HUES64 (cell line): Measurements from ENCODE around the gene STARD5.
A peak's percentile ranks its signal among the peaks of the same experiment; 100 is the strongest.

Source experiments
- H3K27ac ChIP-seq: 2 replicates; pipeline ENCODE4 v1.7.0; 2013; ENCODE audit warnings: low read depth, low read length, inconsistent platforms
- H3K27me3 ChIP-seq: 2 replicates; pipeline ENCODE4 v1.6.1; 2013; ENCODE audit warnings: mild to moderate bottlenecking, low read length; ENCODE audit not compliant: insufficient read depth
- H3K36me3 ChIP-seq: 2 replicates; pipeline ENCODE4 v1.6.1; 2013; ENCODE audit warnings: mild to moderate bottlenecking, low read length; ENCODE audit not compliant: insufficient read depth
- H3K4me1 ChIP-seq: 2 replicates; pipeline ENCODE4 v1.6.1; 2013; ENCODE audit warnings: mild to moderate bottlenecking, low read length, moderate library complexity; ENCODE audit not compliant: insufficient read depth
- H3K4me3 ChIP-seq: 2 replicates; pipeline ENCODE4 v1.5.1; 2013; ENCODE audit warnings: mild to moderate bottlenecking, low read length, moderate library complexity
- H3K9ac ChIP-seq: 2 replicates; pipeline ENCODE4 v1.6.1; 2013; ENCODE audit warnings: mild to moderate bottlenecking, low read depth, low read length
- H3K9me3 ChIP-seq: 2 replicates; pipeline ENCODE4 v1.6.1; 2013; ENCODE audit warnings: low read depth, low read length; ENCODE audit not compliant: insufficient read depth
- WGBS: fragments of 150-250, 120-280 bp; methylation state at CpG from one replicate; pipeline ENCODE4 v1.1.7; 2013; ENCODE audit warnings: missing lambda C conversion rate; 5-methylcytosine and 5-hydroxymethylcytosine counted together

Gene STARD5

DNA sequence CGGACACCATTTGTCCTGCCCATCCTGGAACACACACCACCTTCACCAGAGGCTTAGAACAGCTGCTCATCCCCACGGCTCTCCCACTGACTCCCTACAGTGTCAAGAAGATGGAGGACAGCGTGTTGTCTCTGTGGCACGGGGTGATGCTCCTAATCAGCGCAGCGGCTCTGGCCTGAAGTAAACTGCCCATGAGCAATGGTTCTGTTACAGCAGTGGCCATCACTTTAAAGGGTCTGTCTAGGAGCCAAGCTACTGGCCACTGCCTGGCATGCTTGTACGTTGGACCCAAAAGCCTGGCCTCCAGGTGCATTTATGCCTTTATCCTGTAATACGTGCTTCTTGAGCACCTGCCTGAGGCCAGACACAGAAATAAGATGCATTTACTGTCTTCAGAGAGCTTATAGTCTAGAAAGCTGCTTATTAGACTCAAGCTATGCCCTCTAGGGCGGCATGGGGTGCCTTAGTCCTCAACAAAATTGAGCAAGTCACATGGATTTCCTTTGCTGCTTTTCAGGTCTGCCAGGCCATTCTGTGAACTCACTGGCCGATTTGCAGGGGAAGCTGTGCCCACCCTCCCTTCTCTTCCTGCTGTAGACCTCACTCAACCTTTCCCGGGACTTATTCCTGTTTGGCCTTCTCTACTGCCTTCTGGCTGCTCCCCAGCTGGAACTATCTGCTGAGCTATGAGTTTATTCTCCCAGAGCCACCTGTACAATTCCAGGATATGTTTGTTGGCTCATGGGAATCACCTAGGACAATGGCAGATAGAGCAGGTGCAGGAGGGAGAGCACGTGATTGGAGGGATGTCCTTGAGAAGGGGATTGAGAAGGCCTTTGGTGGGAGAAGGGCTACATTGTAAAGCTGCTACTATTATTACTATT, 51.9 kb downstream of the STARD5 start:
- Histone ChIP-seq H3K9me3 (peaks cover 7% of the 10 kb centered on the region), H3K4me1 (0 out of 2 replicates have a peak, but pooled peaks cover 3% of the 10 kb centered on the region), H3K4me3 (no peak overlapping the region), H3K36me3 (no peaks in the 10 kb centered on the region), H3K9ac (no peak overlapping the region), H3K27me3 (no peaks in the 10 kb centered on the region), H3K27ac (no peak overlapping the region)
- 92% methylated on average over 12 of the region's 12 CpGs for WGBS

DNA sequence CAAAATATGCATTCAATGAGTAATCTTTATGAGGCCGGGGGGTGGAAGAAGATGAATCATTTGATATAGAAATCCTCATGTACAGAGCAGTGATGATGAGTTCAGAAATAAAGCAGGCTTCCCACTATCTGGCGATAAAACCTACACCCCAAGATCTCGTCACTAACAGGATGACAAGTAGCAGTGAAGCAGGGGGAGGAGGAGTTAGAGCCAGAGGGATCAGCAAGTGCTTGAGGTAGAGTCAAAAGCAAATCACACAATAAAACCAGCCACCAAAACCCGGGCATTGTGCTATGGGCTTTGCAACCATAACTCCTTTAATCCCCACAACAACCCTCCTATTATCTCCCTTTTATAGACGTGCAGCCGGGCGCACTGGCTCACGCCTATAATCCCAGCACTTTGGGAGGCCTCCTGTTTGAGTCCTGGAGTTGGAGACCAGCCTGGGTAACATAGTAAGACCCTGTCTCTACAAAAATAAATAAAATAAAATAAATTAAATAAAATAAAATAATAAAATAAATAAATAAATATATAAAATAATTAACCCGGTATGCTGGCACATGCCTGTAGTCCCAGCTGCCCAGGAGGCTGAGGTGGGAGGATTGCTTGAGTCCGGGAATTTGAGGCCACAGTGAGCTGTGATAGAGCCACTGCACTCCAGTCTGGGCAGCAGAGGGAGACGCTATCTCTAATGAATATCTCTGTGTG, 53.0 kb downstream of the STARD5 start:
- H3K36me3 ChIP-seq = no peaks in the 10 kb centered on the region
- H3K9ac ChIP-seq = no peak overlapping the region
- H3K27me3 ChIP-seq = no peaks in the 10 kb centered on the region
- no peak overlapping the region for H3K4me3 ChIP-seq
- H3K4me1 ChIP-seq = peaks cover 7% of the 10 kb centered on the region
- no peaks in the 10 kb centered on the region for H3K9me3 ChIP-seq
- no peak overlapping the region for H3K27ac ChIP-seq
- 93% methylated on average over 9 of the region's 11 CpGs for WGBS

DNA sequence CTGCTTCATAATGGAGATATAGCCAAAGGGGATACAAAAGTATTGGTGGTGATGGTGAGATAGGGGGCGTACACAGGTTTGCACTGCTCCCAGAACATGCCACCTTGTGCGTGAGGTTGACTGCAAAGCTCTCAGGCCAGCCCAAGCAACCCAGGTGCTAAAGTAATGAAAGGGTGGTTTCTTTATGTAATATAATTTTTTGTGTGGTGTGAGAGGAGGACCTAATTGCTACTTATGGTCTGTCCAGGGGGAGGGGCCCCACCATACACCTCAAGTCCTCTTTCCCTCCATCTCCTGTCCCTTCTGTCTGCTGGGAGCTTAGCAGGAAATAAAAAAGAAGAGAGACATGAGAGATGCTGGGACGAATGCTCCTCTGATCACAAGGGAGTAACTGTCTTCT, 53.8 kb downstream of the STARD5 start:
- WGBS = 87% methylated on average over 3 of the region's 3 CpGs
- H3K9ac ChIP-seq = no peak overlapping the region
- no peak overlapping the region for H3K27ac ChIP-seq
- H3K27me3 ChIP-seq = no peaks in the 10 kb centered on the region
- H3K4me3 ChIP-seq = no peak overlapping the region
- H3K4me1 ChIP-seq = peaks cover 8% of the 10 kb centered on the region
- no peaks in the 10 kb centered on the region for H3K9me3 ChIP-seq
- no peaks in the 10 kb centered on the region for H3K36me3 ChIP-seq

DNA sequence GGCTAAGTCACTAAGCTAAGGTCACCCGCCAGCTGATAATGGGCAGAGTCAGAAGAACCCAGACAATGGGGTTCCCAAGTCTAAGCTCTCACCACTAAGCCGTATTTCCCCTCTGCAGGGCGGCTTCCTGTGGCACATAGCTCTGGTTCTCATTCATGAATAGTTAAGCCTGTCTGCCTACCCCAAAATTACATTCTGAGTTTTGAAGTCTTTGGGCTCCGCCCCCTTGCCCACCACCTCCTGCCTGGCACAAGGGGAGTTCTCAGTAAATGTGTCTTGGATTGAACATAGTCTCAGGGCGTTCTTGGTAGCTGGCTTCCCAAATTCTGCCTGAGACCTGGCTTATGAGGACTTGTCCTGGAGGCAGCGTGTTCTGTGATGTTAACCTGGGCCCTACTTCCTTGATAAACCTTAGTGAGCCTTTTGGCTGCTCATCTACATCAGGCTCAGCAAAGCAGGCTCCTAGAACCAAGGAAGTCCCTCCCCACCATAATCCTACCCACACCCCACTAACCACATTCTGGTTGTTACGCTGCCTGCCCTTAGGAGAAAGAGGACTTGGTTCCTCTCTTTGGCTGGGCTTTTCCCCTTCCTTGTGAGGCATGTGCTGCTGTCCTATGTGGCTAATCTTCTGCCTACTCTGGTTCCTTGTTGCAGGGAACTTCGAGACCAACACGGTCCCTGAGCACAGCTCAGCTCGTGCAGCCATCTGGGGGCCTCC, 54.9 kb downstream of the STARD5 start:
- H3K9ac ChIP-seq = no peak overlapping the region
- H3K4me3 ChIP-seq = no peak overlapping the region
- WGBS = 91% methylated on average over 10 of the region's 10 CpGs
- H3K9me3 ChIP-seq = no peaks in the 10 kb centered on the region
- H3K27ac ChIP-seq = no peak overlapping the region
- no peaks in the 10 kb centered on the region for H3K36me3 ChIP-seq
- H3K27me3 ChIP-seq = no peaks in the 10 kb centered on the region
- peaks cover 4% of the 10 kb centered on the region for H3K4me1 ChIP-seq

DNA sequence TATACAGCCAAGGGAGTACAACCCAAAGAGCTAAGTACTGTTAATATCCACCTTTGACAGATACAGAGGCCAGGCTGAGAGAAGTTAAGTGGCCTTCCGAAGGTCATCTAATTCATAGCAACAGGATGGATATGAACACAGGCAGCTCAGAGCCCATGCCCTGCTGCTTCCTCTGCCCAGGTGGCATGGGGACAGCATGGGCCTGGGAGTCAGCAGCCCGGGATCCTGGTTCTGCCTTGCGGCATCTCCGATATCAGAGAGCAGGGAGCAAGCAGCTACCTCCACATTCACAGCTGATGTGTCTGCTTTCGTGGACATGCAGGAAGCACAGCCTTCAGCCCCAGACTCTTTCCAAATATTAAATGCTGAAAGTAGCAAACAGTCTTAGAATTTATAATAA, 55.6 kb downstream of the STARD5 start:
- Histone ChIP-seq H3K27ac (no peak overlapping the region), H3K4me1 (peaks cover 4% of the 10 kb centered on the region), H3K4me3 (no peak overlapping the region), H3K9ac (no peak overlapping the region), H3K27me3 (no peaks in the 10 kb centered on the region), H3K9me3 (no peaks in the 10 kb centered on the region), H3K36me3 (no peaks in the 10 kb centered on the region)
- 97% methylated on average over 5 of the region's 5 CpGs for WGBS

DNA sequence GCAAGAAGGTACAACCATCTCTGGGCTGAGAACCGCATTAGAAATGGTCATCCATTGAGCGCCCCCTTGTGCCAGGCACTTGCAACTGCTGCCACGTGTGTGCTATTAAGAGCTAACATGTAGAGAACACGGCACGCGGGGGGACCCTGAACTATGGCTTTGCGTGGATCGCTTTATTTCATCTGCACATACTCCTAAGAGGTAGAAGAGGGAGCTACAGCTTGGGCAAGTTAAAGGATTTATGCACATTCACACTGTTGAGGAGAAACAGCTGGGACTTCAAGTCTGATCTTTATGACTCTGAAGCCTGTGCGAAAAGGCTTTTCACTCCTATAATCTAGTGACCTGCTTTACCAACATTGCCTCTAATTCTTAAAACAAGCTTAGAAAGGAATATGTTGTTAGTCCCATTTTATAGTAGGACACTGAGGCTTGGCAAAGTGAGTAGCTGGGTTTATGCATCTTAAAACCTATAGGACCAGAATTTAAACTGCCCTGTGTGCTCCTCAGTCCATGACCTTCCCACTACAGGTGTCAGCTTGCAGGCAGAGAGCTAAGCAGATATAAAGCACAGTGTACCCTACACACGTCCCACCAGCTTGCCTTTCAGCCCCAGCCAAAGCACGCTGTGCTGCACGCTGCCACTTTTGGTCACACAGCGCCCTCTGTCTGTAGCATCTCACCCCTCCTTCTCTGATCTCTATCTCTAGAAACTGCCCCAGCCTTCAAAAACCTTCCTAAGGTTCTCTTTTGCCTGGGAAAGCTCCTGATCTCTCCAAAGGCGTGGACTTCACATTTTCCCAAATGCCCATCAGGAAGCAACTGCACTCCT, 57.8 kb downstream of the STARD5 start:
- Histone ChIP-seq H3K9me3 (no peaks in the 10 kb centered on the region), H3K9ac (no peak overlapping the region), H3K27me3 (no peaks in the 10 kb centered on the region), H3K36me3 (no peaks in the 10 kb centered on the region), H3K4me1 (peaks cover 4% of the 10 kb centered on the region), H3K4me3 (peak overlapping the region; percentile 35), H3K27ac (no peak overlapping the region)
- 6% methylated on average over 14 of the region's 14 CpGs for WGBS

DNA sequence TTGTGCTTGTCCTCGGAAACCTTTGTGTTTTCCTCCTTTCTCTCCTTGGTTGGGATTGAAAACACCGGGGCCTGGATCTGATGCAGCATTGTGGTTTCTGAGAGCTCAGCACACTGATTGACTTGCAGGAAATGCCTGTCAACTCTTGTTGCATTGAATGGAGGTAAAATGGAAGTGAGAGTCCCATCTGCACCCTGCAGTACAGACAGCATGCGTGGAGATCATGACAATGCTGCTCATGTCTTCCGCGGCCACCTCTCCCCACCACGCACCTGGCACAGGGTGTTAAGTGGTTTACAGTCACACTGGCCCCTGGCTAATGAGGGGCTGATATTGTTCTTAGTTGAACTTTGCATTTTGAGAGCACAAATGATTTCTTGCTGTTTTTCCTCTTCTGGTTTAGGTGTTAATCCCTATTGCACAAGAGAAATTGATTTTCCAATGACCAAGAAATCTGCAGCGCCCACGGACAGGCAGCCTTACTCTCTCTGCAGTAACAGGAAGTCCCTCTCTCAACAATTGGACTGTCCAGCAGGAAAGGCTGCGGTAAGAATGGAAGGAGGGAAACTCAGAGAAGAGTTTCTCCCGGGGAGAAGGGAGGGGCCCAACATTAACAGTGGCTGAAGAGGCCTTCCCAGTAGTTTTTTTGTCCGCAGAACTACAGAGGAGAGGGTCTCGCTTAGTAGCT, 58.5 kb downstream of the STARD5 start:
- no peak overlapping the region for H3K4me3 ChIP-seq

DNA sequence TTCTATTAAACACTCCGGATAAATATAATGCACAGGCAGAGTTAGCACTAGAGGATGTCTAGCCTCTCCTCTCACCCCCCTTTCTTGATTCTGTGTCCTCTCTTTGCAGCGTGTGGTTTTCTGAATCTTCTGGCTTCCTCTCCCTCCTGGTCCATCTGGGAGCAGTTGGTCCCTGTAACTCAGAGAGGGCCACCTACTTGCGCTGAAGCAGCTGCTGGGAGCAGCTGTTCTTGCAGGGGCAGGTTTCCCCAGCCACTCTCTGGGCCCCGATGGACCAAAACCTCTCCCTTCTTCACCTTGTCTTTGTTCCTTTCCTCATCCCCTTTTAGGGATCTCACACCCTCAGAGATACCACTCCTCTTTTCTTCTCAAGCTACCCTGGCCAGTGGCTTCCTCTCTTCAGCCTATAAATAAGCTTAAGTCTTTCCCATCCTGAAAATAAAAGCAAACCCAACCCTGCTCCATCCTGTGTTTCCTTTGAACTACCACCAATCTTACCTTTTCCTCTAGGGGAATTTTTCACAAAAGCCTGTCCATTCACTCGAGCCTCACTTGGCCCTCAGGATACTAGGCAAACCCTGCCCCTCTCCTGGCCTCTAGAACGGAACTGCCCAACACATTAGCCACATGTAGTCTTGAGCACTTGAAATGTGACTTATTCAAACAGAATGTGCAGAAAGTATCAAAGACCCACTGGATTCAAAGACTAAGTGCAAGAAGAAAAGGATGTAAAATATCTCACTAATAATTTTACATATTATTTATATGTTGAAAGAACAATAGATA, 59.7 kb downstream of the STARD5 start:
- Histone ChIP-seq H3K27me3 (no peaks in the 10 kb centered on the region), H3K27ac (no peak overlapping the region), H3K36me3 (no peaks in the 10 kb centered on the region), H3K9me3 (no peaks in the 10 kb centered on the region), H3K9ac (no peak overlapping the region), H3K4me3 (no peak overlapping the region), H3K4me1 (peaks cover 4% of the 10 kb centered on the region)
- WGBS = 93% methylated on average over 6 of the region's 6 CpGs

More for the DNA sequence above, 58.5 kb downstream of the STARD5 start:
- no peaks in the 10 kb centered on the region for H3K36me3 ChIP-seq
- no peak overlapping the region for H3K9ac ChIP-seq
- no peaks in the 10 kb centered on the region for H3K27me3 ChIP-seq
- peaks cover 4% of the 10 kb centered on the region for H3K4me1 ChIP-seq
- 69% methylated on average over 12 of the region's 12 CpGs for WGBS
- no peak overlapping the region for H3K27ac ChIP-seq
- no peaks in the 10 kb centered on the region for H3K9me3 ChIP-seq

DNA sequence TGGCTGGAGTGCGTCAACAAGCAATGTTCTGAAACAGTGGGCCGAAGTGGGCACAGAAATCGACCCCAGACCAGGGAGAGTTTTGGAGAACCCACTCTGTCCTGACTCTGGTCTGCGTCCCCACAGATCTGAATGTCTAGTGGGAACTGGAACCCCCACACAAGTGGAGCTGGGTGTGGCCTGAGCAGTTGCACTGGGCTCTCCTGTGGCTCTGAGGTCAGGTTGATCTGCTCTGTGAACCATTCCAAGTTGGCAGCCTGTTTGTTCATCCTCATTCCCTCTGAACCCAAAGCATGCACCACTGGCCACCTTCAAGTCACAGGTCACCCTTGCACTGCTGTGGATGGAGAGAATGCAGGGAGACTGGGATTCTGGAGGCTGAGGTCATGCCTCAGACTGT, 60.5 kb downstream of the STARD5 start:
- Histone ChIP-seq H3K27me3 (no peaks in the 10 kb centered on the region), H3K36me3 (no peaks in the 10 kb centered on the region), H3K4me1 (peaks cover 4% of the 10 kb centered on the region), H3K9me3 (no peaks in the 10 kb centered on the region), H3K4me3 (no peak overlapping the region), H3K9ac (no peak overlapping the region), H3K27ac (no peak overlapping the region)
- 96% methylated on average over 4 of the region's 4 CpGs for WGBS
